K562 (cell line): ENCODE results near the gene TPSAB1. TPM values are rescaled to one million over a fixed set of nuclear protein-coding genes. Genes with fewer than 3 reads are reported as not detected.

Source experiments
- CBX3 ChIP-seq, 2 experiments: IDR thresholded peaks; 1 replicate in 1 of 2; 2 replicates in 1 of 2; pipeline ENCODE4 v1.6.1; 2012; ENCODE audit warnings: inconsistent platforms in 2 of 2, low read length in 2 of 2, borderline replicate concordance in 1 of 2, control low read depth in 1 of 2
- DNMT1 ChIP-seq: fragments of 450-650 bp; IDR thresholded peaks from 2 replicates; pipeline ENCODE4 v1.6.1; 2016; ENCODE audit warnings: antibody characterized with exemption, mild to moderate bottlenecking
- FOXP1 ChIP-seq: sonication (generic); formaldehyde crosslinking; IDR thresholded peaks from 2 replicates; pipeline ENCODE4 v1.8.0; 2022; ENCODE audit warnings: mild to moderate bottlenecking, missing genetic modification reagents
- GABPB1 ChIP-seq: sonication (generic); formaldehyde crosslinking; IDR thresholded peaks from 2 replicates; pipeline ENCODE4 v1.8.0; 2022; ENCODE audit warnings: mild to moderate bottlenecking, missing genetic modification reagents
- MXD1 ChIP-seq: fragments of 250-450 bp; sonication (Bioruptor Pico); IDR thresholded peaks from 2 replicates; pipeline ENCODE4 v1.8.0; 2021; ENCODE audit warnings: borderline replicate concordance, mild to moderate bottlenecking, moderate library complexity; ENCODE audit not compliant: poor library complexity, severe bottlenecking
- MYBL2 ChIP-seq, 2 experiments: fragments of 450-650 bp in 1 of 2; sonication (generic) in 1 of 2; formaldehyde crosslinking in 1 of 2; IDR thresholded peaks; 2 replicates each; pipeline versions ENCODE4 v1.6.1 to v1.8.1; 2017 to 2022; ENCODE audit warnings: borderline replicate concordance in 1 of 2, inconsistent platforms in 1 of 2, low read depth in 1 of 2, mild to moderate bottlenecking in 1 of 2, missing genetic modification reagents in 1 of 2, moderate library complexity in 1 of 2
- NRF1 ChIP-seq, 2 experiments: fragments of 450-650 bp; IDR thresholded peaks in 1 of 2; conservative IDR thresholded peaks in 1 of 2; 2 replicates each; pipeline ENCODE4 v1.6.1; 2014; ENCODE audit warnings: mild to moderate bottlenecking in 2 of 2
- SP2 ChIP-seq: IDR thresholded peaks from 2 replicates; pipeline ENCODE4 v1.6.1; 2011; ENCODE audit warnings: mild to moderate bottlenecking, low read depth, low read length, moderate library complexity; ENCODE audit not compliant: poor library complexity, severe bottlenecking; ENCODE audit errors: extremely low read depth
- THAP12 ChIP-seq: fragments of 250-450 bp; sonication (Bioruptor Pico); IDR thresholded peaks from 2 replicates; pipeline ENCODE4 v1.9.0; 2021; ENCODE audit warnings: mild to moderate bottlenecking, inconsistent platforms
- UBTF ChIP-seq, 2 experiments: IDR thresholded peaks; 2 replicates each; pipeline ENCODE4 v1.6.1; 2012; ENCODE audit warnings: improper control_type of control experiment in 2 of 2, low read depth in 2 of 2, low read length in 2 of 2, borderline replicate concordance in 1 of 2
- ZFX ChIP-seq: sonication (generic); formaldehyde crosslinking; IDR thresholded peaks from 2 replicates; pipeline ENCODE4 v1.8.0; 2022; ENCODE audit warnings: mild to moderate bottlenecking, missing genetic modification reagents, moderate library complexity
- ZNF445 ChIP-seq: fragments of 250-450 bp; sonication (Bioruptor Pico); IDR thresholded peaks from 2 replicates; pipeline ENCODE4 v1.4.0; 2020; ENCODE audit warnings: low read depth, mild to moderate bottlenecking, moderate library complexity
- polyA plus RNA-seq, 8 experiments: library from polyadenylated mRNA; depleted of rRNA in 4 of 8; stranded (reverse) in 5 of 8; unstranded in 3 of 8; fragments of >200 nt; fragmentation: Nextera tagmentation in 2 of 8; fragmentation: Illumina TruSeq in 1 of 8; extraction: Ambion mirVana in 2 of 8; extraction: Trizol in 1 of 8; gene quantifications; 2 replicates each; pipeline versions ENCODE4 v1.2.1 to v1.2.3, GENCODE V29; 2011 to 2014; ENCODE audit warnings: inconsistent platforms in 1 of 8, missing spikeins in 1 of 8
- total RNA-seq, 7 experiments: library from RNA; depleted of rRNA in 6 of 7; stranded (reverse); fragments of >200 nt in 6 of 7; fragmentation: Illumina TruSeq in 2 of 7; extraction: Trizol in 2 of 7; gene quantifications; 2 replicates each; pipeline versions ENCODE4 v1.2.1 to v1.2.3, GENCODE V29; 2011 to 2021; ENCODE audit warnings: low replicate concordance in 1 of 7
- TF ChIP-seq, protein P1 (sequence below), 3 experiments: IDR thresholded peaks in 2 of 3; conservative IDR thresholded peaks in 1 of 3; 2 replicates each; pipeline ENCODE4 v1.5.1; 2011 to 2012; ENCODE audit warnings: low read length in 3 of 3, mild to moderate bottlenecking in 3 of 3, control low read depth in 2 of 3, improper control_type of control experiment in 1 of 3, inconsistent platforms in 1 of 3, low read depth in 1 of 3, mixed read lengths in 1 of 3, moderate library complexity in 1 of 3; ENCODE audit not compliant: insufficient read depth in 2 of 3

TPSAB1 gene
- total and polyA plus RNA-seq, 9 of the 15 experiments (the other 6 are each of a cell fraction or from before 2014, with no cell fraction given): not detected

DNA sequence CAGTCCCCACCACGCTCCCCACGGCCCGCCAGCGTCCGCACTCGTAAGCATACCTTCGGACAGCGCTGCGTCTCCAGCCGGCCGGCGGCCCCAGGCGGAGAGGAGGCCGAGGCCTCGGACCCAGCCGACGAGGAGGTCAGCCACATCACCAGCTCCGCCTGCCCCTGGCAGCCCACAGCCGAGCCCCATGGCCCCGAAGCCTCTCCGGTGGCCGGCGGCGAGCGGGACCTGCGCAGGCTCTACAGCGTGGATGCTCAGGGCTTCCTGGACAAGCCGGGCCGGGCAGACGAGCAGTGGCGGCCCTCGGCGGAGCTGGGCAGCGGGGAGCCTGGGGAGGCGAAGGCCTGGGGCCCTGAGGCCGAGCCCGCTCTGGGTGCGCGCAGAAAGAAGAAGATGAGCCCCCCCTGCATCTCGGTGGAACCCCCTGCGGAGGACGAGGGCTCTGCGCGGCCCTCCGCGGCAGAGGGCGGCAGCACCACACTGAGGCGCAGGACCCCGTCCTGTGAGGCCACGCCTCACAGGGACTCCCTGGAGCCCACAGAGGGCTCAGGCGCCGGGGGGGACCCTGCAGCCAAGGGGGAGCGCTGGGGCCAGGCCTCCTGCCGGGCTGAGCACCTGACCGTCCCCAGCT, 20.3 kb upstream of the TPSAB1 start (continued):
- TF ChIP-seq MXD1 (CRISPR knock-in tag) (no peak), DNMT1 (no peak), MYBL2 (IDR thresholded peaks at IDR 0.05; ENCODE audit: low read depth) (no peak), MYBL2 (CRISPR knock-in tag; IDR thresholded peaks at IDR 0.05; ENCODE audit: borderline replicate concordance) (no peak), GABPB1 (CRISPR knock-in tag) (0 out of 2 replicates have a peak, but pooled peaks have one; percentile 9), FOXP1 (CRISPR knock-in tag) (0 out of 2 replicates have a peak, but pooled peaks have one; percentile 44), NRF1 (conservative IDR thresholded peaks at IDR 0.05 in 1 of 2, IDR thresholded peaks at IDR 0.05 in 1 of 2) (peak; percentile 75 to 80), SP2 (peak; percentile 33), UBTF (IDR thresholded peaks at IDR 0.05; ENCODE audit: borderline replicate concordance in 1 of 2, low read depth in 2 of 2, low read length in 2 of 2) (0 out of 4 replicates have a peak, but pooled peaks of 1 of the 2 experiments have one; percentile 46), CBX3 (IDR thresholded peaks at IDR 0.05; ENCODE audit: borderline replicate concordance in 1 of 2, low read length in 2 of 2) (no peak), ZFX (CRISPR knock-in tag) (peak; percentile 37), THAP12 (CRISPR knock-in tag) (no peak), ZNF445 (no peak)
- TF ChIP-seq, protein P1, sequence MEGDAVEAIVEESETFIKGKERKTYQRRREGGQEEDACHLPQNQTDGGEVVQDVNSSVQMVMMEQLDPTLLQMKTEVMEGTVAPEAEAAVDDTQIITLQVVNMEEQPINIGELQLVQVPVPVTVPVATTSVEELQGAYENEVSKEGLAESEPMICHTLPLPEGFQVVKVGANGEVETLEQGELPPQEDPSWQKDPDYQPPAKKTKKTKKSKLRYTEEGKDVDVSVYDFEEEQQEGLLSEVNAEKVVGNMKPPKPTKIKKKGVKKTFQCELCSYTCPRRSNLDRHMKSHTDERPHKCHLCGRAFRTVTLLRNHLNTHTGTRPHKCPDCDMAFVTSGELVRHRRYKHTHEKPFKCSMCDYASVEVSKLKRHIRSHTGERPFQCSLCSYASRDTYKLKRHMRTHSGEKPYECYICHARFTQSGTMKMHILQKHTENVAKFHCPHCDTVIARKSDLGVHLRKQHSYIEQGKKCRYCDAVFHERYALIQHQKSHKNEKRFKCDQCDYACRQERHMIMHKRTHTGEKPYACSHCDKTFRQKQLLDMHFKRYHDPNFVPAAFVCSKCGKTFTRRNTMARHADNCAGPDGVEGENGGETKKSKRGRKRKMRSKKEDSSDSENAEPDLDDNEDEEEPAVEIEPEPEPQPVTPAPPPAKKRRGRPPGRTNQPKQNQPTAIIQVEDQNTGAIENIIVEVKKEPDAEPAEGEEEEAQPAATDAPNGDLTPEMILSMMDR (IDR thresholded peaks at IDR 0.05 in 2 of 3, conservative IDR thresholded peaks at IDR 0.05 in 1 of 3; ENCODE audit: insufficient read depth in 2 of 3, low read depth in 1 of 3, low read length in 3 of 3): 0 out of 6 replicates have a peak, but pooled peaks of 1 of the 3 experiments have one; percentile 23
